GM12892 (cell line): ENCODE measurements around the gene PAIP2B.

ENCODE experiments used
- POLR2A ChIP-seq: IDR thresholded peaks from 2 replicates; pipeline ENCODE4 v1.6.1; 2011; ENCODE audit warnings: low read depth, low read length, control low read depth
- POLR2AphosphoS5 ChIP-seq: IDR thresholded peaks from 2 replicates; pipeline ENCODE4 v1.6.1; 2011; ENCODE audit warnings: low read depth, low read length, control low read depth

GRCh38 chr2:71186973-71187372, 39.9 kb downstream of the PAIP2B start:
- TF ChIP-seq POLR2A (no peak), POLR2AphosphoS5 (no peak)
